ENCODE results near the gene SPA17. TPM values are rescaled to one million over a fixed set of nuclear protein-coding genes. Genes with fewer than 3 reads are reported as not detected.

Gene SPA17
- total RNA-seq, 1 donor from 2014 or later, result 2.6 TPM

- ATAC-seq, result no peak
- intact Hi-C loops (cut with DNase I), result no loop called here
- DNase-seq (ENCODE audit: missing footprints), result no peak
Measured at GRCh38 chr11:124658501-124658900, 15.2 kb upstream of the SPA17 start.

DNA sequence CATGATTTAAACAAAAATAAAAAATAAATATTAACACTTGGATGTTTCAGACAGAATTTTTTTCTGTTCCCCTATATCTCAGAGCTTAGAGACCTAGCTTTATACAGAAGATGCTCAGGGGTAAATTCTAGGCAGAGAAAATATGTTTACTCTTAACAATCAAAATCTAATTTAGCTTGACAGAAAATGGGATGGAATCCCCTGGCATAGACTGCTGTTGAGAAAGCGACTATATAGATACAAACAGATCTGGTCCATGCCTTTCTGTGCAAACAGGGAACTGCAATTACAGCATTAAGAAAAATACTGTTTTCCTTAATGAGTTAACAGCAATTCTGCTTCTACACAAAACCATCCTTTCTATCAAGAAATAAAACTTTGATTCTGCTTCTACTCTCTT lies 14.7 kb upstream of the SPA17 start:
- ATAC-seq (no peak), DNase-seq (ENCODE audit: missing footprints) (no peak)
- intact Hi-C loops (cut with DNase I), result no loop called here

- ATAC-seq (no peak), DNase-seq (ENCODE audit: missing footprints) (no peak)
- intact Hi-C loops (cut with DNase I), result no loop called here
Measured at GRCh38 chr11:124661553-124661952, 12.2 kb upstream of the SPA17 start.

- DNase-seq (ENCODE audit: missing footprints), result no peak
- intact Hi-C loops (cut with DNase I), result no loop called here
- no peak for ATAC-seq
Measured at GRCh38 chr11:124662106-124662505, 11.6 kb upstream of the SPA17 start.

DNA sequence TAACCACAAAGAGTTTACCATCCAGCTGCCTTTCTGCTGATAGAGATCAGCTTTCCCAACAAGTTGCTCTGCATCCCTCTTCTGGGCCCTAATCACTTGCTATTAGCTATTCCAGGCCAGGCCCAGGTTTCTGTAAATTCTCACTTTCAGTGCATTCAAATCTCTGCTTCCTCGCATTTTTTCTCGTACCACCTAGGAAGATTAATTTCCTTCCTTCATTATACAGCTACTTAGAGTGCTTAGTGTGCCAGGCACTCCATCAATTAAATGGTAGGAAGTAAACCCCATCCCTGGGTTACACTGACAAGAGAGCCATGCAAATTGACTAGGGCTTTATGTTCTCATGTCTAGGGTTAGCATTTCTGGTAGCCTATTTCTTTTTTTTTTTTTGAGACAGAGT lies 9.8 kb upstream of the SPA17 start:
- intact Hi-C loops (cut with DNase I), result no loop called here
- DNase-seq (ENCODE audit: missing footprints), result no peak
- no peak for ATAC-seq

GRCh38 chr11:124667601-124668000 lies 6.1 kb upstream of the SPA17 start:
- intact Hi-C loops (cut with DNase I), result no loop called here
- ATAC-seq, result no peak
- DNase-seq (ENCODE audit: missing footprints), result no peak

- intact Hi-C loops (cut with DNase I), result loop anchor here (1.0 kb wide), 2 partner anchors 94 to 168 kb away; no protein-coding TSS in a partner anchor
- DNase-seq (ENCODE audit: missing footprints), result no peak
- no peak for ATAC-seq
Measured at GRCh38 chr11:124669193-124669592, 4.5 kb upstream of the SPA17 start.

DNA sequence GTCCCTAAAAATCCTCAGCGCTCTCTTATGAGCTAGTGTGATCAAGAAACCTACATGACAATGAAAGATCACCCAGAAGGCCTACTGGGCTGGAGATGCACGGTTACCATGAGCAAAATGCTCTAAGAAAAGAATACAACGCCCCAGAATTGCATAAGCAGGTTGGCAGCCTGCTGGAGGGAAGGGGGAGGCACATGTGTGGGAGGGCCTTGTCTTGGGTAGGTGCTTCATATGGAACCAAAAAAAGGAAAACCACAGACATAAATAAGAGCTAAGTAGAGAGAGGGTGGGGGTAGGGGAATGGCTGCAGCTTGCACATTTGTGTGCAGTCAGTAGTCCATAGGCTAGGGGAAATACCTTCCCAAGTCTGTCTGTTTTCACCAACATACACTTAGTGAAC lies 3.0 kb upstream of the SPA17 start:
- ATAC-seq (no peak), DNase-seq (ENCODE audit: missing footprints) (no peak)
- intact Hi-C loops (cut with DNase I), result no loop called here

DNA sequence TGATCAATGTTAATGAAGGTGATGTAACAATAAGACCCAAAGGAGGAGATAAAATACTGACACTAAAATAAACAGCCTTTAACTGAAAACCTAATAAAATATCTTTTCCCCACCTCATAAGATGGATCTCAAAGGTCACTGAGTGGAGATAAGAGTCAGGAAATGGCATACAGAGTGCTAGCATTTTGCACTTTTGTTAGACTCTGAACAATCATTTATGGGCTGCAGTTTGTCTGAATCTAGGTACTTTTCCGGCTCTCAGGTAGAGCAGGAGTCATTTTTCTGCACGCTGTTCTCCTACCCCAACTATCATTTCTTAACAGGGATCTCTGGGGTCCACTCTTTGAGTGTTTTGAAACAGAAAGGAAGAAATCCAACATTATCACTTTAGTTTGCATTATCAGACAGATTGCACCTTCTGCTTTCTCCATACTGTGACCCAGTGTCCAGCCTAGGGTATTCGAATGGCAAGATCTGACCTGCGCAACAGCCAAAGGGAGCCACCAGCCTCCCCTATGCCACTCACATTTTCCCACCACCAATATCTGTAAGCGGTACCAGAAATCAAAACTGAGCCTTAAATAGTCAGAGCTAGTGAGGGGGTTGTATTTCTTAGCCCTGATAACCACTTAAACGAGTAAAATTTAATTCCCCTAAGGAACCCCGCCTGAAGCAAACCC lies 1.0 kb upstream of the SPA17 start:
- ATAC-seq (no peak), DNase-seq (ENCODE audit: missing footprints) (no peak)
- intact Hi-C loops (cut with DNase I), result no loop called here

- ATAC-seq (no peak), DNase-seq (ENCODE audit: missing footprints) (no peak)
- intact Hi-C loops (cut with DNase I), result loop anchor here (1.0 kb wide), 1 partner anchor 88 kb away; the partner anchor contains the start of gene ESAM
Measured at GRCh38 chr11:124674168-124674517, 439 bp downstream of the SPA17 start.

GRCh38 chr11:124674571-124674970 lies 867 bp downstream of the SPA17 start:
- intact Hi-C loops (cut with DNase I), result loop anchor here (1.0 kb wide), 1 partner anchor 88 kb away; the partner anchor contains the start of gene ESAM
- DNase-seq (ENCODE audit: missing footprints) (no peak), ATAC-seq (no peak)

DNA sequence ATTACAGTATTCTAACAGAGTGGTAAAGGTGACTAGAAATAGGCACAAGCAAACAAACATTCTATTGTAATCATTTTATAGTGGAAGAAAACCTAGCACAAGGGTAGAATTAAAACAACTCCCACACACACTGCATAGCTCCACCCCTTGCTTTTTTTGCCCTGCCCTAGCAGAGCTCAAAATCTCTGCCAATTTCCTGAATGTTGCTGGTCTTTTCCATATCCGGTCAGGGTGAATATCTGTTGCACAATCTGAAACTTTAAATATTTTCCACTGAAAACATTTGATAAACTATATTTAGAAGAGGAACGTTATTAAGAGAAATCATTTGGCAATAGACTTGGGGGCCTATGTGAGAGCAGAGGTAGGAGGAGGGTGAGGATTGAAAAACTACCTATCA lies 2.7 kb downstream of the SPA17 start:
- no peak for DNase-seq (ENCODE audit: missing footprints)
- no peak for ATAC-seq
- intact Hi-C loops (cut with DNase I), result loop anchor here (5.0 kb wide), 1 partner anchor 41 kb away; no protein-coding TSS in a partner anchor

DNA sequence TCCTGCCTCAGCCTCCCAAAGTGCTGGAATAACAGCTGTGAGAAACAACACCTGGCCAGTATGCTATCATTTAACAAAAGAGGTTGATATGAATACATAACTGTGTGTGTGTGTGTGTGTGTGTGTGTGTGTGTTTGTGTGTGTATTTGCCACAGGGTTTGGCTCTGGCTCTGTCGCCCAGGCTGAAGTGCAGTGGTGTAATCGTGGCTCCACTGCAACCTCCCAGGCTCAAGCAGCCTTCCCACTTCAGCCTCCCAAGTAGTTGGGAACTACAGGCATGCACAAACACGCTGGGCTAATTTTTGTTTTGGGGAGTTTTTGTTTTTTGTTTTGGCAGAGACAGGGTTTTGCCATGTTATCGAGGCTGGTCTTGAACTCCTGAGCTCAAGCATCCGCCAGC lies 4.7 kb downstream of the SPA17 start:
- intact Hi-C loops (cut with DNase I), result loop anchor here (5.0 kb wide), 1 partner anchor 39 kb away; no protein-coding TSS in a partner anchor
- no peak for ATAC-seq
- no peak for DNase-seq (ENCODE audit: missing footprints)

DNA sequence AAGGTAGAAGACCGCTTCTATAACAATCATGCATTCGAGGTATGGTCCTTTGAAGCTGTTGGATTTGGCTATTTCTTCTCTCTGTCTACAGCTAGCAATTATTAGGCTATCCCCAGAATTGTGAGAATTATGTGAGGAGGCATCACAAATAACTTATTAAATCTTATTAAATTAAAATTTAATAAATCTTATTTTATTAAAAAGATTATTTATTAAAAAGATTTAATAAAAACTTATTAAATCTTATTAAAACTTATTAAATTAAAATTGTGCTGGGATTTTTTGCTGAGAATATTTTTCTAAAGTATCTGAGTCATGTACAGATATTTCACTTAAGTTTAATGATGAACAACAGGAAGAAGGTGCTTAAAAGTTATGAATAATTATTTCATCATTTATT lies 7.7 kb downstream of the SPA17 start:
- intact Hi-C loops (cut with DNase I), result no loop called here

DNA sequence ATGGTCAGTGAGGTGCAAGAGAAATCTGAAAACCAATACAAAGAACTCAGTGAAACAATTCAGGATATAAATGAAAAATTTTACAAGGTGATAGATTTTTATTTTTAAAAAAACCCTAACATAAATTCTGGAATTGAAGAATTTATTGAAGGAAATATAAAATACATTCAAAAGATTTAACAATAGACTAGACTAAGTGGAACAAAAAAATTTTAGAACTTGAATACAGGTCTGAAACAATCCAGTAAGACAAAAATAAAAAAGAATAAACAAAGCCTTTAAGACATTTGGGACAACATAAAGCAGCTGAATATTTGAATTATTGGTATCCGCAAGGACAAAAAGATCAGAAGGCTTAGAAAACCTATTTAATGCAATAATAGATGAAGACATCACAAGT lies 8.7 kb downstream of the SPA17 start:
- DNase-seq (ENCODE audit: missing footprints), result no peak
- ATAC-seq, result no peak
- intact Hi-C loops (cut with DNase I), result no loop called here

More for the DNA sequence above, 7.7 kb downstream of the SPA17 start:
- no peak for DNase-seq (ENCODE audit: missing footprints)
- no peak for ATAC-seq

GRCh38 chr11:124693142-124693541 lies 19.4 kb downstream of the SPA17 start:
- DNase-seq (ENCODE audit: missing footprints) (no peak), ATAC-seq (no peak)
- intact Hi-C loops (cut with DNase I), result no loop called here

- intact Hi-C loops (cut with DNase I), result no loop called here
- no peak for ATAC-seq
- no peak for DNase-seq (ENCODE audit: missing footprints)
Measured at GRCh38 chr11:124699547-124699946, 25.8 kb downstream of the SPA17 start.

- no peak for DNase-seq (ENCODE audit: missing footprints)
- no peak for ATAC-seq
- intact Hi-C loops (cut with DNase I), result no loop called here
Measured at GRCh38 chr11:124700028-124700427, 26.3 kb downstream of the SPA17 start.

GRCh38 chr11:124707829-124708228 lies 34.1 kb downstream of the SPA17 start:
- ATAC-seq, result no peak
- intact Hi-C loops (cut with DNase I), result no loop called here
- DNase-seq (ENCODE audit: missing footprints), result no peak

GRCh38 chr11:124712392-124712791 lies 38.7 kb downstream of the SPA17 start:
- intact Hi-C loops (cut with DNase I), result no loop called here
- DNase-seq (ENCODE audit: missing footprints) (no peak), ATAC-seq (no peak)

DNA sequence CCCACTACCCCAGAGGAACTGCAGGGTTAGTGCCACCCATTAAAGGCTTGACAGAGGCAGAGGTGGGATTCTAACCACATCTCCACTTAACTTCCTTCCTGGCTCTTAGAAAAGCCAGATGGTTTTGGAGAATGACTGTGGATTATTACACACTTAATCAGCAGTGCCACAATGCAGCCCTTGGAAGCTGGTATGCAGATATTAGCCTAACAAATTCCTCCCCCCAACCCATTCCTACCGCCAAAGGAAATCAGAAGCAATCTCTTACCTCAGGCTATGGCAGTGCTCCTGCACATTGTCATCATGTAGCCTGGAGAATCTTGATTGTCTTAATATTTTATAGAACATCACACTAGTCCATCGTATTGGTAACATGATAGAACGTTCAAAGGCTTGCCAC lies 42.9 kb downstream of the SPA17 start:
- intact Hi-C loops (cut with DNase I), result loop anchor here (5.0 kb wide), 1 partner anchor 39 kb away; no protein-coding TSS in a partner anchor
- no peak for DNase-seq (ENCODE audit: missing footprints)
- no peak for ATAC-seq

All from Right ventricle myocardium inferior (tissue), 1 donor.